Measurements from ENCODE around the gene ABCC12. TPM values are rescaled to one million over a fixed set of nuclear protein-coding genes. Genes with fewer than 3 reads are reported as not detected.
A peak's percentile ranks its signal among the peaks of the same experiment; 100 is the strongest.

ABCC12 gene
- total RNA-seq, 2 donors from 2014 or later, result not detected

DNA sequence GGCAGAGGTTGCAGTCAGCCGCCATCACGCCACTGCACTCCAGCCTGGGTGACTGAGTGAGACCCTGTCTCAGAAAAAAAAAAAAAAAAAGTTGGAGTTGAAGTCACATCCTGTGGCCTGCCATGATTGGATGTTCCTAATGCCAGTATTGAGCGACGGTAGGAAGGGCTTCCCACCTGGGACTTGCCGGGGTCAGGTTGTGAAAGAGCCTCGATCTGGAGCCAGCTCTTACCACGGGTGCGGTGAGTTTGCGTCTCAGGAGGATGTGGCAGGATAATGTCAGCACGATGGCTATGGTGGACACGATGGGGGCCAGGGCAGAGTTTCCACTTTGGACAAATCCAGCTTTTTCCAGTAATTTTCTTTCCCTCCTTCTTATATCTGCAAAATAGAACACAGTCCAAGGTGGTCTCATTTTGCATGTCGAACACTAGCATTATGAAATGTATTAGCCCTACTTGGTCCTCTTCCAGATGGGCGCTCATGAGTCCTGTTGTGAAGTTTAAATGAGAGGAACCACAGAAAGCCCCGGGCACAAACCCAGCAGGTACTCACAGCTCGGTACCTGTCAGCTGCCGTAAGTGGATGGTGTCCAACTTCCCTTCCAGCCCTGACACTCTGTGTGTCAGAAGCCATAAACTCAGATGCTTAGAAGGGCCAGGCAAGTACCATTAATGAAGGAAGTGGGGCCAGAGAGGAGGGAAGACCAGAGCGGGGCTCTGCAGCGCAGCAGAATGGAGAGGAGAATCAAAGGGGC, 22.2 kb downstream of the ABCC12 start:
- Mint-ChIP-seq H3K27ac (no peak overlapping the region), H3K9me3 (no peaks in the 10 kb centered on the region), H3K4me3 (no peak overlapping the region), H3K4me1 (ENCODE audit: low read depth in 2 of 2) (no peaks in the 10 kb centered on the region), H3K36me3 (no peaks in the 10 kb centered on the region), H3K27me3 (peaks cover 8 to 13% of the 10 kb centered on the region in 2 donors)
- DNase-seq (ENCODE audit: low spot score), result no peak
- ATAC-seq, result peak; percentile 14 to 16

- Mint-ChIP-seq H3K9me3 (no peaks in the 10 kb centered on the region), H3K27me3 (peaks cover 8 to 13% of the 10 kb centered on the region in 2 donors), H3K4me3 (no peak overlapping the region), H3K36me3 (no peaks in the 10 kb centered on the region), H3K27ac (no peak overlapping the region), H3K4me1 (ENCODE audit: low read depth in 2 of 2) (no peaks in the 10 kb centered on the region)
- no peak for ATAC-seq
- no peak for DNase-seq (ENCODE audit: low spot score)
These were observed 23.1 kb downstream of the ABCC12 start for GRCh38 chr16:48132696-48133095.

DNA sequence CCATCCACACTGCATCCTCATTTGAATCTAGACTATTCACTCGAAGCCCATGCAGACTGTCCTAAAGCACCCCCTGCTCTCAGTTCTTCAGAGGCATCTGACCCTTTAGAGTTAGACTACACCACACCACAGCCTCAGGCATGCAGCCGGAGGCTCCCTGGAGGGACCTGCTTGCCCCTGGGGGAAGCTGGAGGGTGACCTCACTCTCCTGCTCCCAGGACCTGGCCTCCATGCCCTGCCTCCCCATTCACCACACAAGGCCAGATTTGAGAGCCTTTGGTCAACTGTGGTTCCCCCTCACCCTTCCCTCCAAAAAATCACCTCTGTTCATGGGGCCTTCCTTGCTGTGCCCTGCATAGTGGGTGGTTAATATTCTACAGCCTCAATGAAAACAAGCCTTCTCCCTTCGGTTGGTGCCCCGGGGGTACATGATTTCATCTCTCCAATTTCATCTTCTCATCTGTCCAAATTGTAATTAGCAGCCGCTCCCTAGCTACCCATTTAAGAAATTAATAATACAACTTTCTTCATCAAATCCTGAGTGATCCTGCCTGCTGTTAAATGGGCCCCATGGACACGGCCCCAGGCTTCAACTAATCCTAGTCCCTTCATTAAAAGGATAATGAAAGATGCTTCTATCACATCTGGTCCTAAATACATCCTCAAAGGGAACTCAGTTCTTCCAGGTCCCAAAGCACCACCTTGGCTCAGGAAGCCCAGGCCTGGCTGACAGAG, 24.4 kb downstream of the ABCC12 start:
- no peak for DNase-seq (ENCODE audit: low spot score)
- Mint-ChIP-seq H3K27ac (no peak overlapping the region), H3K4me3 (no peak overlapping the region), H3K27me3 (peaks cover 6 to 11% of the 10 kb centered on the region in 2 donors), H3K4me1 (ENCODE audit: low read depth in 2 of 2) (no peaks in the 10 kb centered on the region), H3K36me3 (no peaks in the 10 kb centered on the region), H3K9me3 (no peaks in the 10 kb centered on the region)
- ATAC-seq, result no peak

GRCh38 chr16:48129926-48130325, 25.9 kb downstream of the ABCC12 start:
- peaks cover 7% of the 10 kb centered on the region in 2 donors for H3K27me3 Mint-ChIP-seq
- ATAC-seq, result no peak
- no peak overlapping the region for H3K4me3 Mint-ChIP-seq
- H3K36me3 Mint-ChIP-seq, result no peaks in the 10 kb centered on the region
- H3K9me3 Mint-ChIP-seq, result no peaks in the 10 kb centered on the region
- no peaks in the 10 kb centered on the region for H3K4me1 Mint-ChIP-seq (ENCODE audit: low read depth in 2 of 2)
- no peak overlapping the region for H3K27ac Mint-ChIP-seq
- no peak for DNase-seq (ENCODE audit: low spot score)

DNA sequence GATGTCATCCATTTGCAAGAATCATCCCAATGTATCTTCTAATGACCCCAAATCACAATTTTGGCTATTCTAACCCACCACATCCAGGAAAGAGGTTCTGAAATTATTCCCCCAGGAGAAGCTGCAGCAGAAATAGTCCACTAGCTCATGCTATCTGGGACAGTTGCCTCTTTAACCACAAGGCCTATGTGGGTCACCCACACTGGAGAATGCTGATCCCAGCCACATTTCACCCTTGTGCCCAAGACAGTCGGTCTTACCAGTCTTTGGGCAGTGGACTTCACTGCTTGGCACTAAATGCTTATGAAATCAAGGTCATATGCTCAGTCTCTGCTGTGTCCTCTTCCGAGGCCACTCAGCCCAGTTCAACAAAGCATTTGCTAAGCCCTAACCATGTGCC, 27.0 kb downstream of the ABCC12 start:
- H3K36me3 Mint-ChIP-seq, result no peaks in the 10 kb centered on the region

GRCh38 chr16:48126801-48127644, 28.8 kb downstream of the ABCC12 start:
- Mint-ChIP-seq H3K27me3 (peaks cover 10 to 13% of the 10 kb centered on the region in 2 donors), H3K4me1 (ENCODE audit: low read depth in 2 of 2) (no peaks in the 10 kb centered on the region), H3K27ac (no peak overlapping the region), H3K36me3 (no peaks in the 10 kb centered on the region), H3K9me3 (no peaks in the 10 kb centered on the region), H3K4me3 (no peak overlapping the region)
- DNase-seq (ENCODE audit: low spot score), result no peak
- no peak for ATAC-seq

More for the DNA sequence above, 27.0 kb downstream of the ABCC12 start:
- Mint-ChIP-seq H3K9me3 (no peaks in the 10 kb centered on the region), H3K4me3 (no peak overlapping the region), H3K4me1 (ENCODE audit: low read depth in 2 of 2) (no peaks in the 10 kb centered on the region), H3K27me3 (peaks cover 10 to 13% of the 10 kb centered on the region in 2 donors), H3K27ac (no peak overlapping the region)
- no peak for DNase-seq (ENCODE audit: low spot score)
- ATAC-seq, result no peak

DNA sequence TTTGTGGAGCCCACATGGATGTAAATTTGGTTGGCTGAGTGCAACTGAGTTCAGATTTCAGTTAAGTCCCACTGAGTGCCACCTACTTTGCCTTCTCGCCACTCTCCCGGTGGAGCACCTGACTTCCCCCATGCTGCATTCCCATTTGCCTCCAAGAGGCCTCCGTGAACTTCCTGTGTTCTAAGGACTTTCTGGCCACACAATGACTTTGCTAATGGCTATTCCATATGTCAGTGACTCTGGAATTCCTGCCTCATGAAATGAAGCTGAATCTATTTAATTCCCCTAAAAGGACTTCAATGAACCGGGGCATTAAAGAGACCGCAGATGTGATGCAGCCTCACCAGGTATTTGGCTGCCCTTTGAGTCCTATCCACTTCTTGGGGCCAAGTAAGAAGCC, 29.9 kb downstream of the ABCC12 start:
- Mint-ChIP-seq H3K36me3 (no peaks in the 10 kb centered on the region), H3K4me1 (ENCODE audit: low read depth in 2 of 2) (no peaks in the 10 kb centered on the region)

DNA sequence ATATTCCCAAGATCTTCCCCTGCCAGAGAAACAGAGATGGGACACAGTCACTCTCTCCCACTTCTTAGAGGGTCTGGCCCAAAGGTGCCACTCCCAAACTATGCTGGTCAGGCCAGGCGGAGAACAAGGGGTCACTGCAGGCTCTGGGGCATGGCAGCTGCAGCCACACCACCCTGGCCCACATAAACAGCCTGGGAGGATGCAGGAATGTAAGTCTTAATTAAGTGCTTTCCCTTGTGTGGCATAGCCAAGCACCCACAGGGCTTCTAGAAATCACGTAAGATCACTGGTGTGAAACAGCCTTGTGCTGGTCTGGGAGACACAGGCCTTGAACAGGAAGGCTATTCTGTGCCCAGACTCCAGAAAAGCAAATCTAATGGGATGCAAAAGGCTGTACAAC, 31.5 kb downstream of the ABCC12 start:
- H3K27ac Mint-ChIP-seq, result no peak overlapping the region

More for the DNA sequence above, 29.9 kb downstream of the ABCC12 start:
- DNase-seq (ENCODE audit: low spot score), result no peak
- H3K27ac Mint-ChIP-seq, result no peak overlapping the region
- H3K27me3 Mint-ChIP-seq, result peaks cover 7 to 13% of the 10 kb centered on the region in 2 donors
- H3K4me3 Mint-ChIP-seq, result no peak overlapping the region
- no peak for ATAC-seq
- H3K9me3 Mint-ChIP-seq, result no peaks in the 10 kb centered on the region

GRCh38 chr16:48123104-48123788, 32.5 kb downstream of the ABCC12 start:
- DNase-seq (ENCODE audit: low spot score) (no peak), ATAC-seq (peak; percentile 47 to 85)
- no peak overlapping the region for H3K4me3 Mint-ChIP-seq
- no peaks in the 10 kb centered on the region for H3K4me1 Mint-ChIP-seq (ENCODE audit: low read depth in 2 of 2)
- no peaks in the 10 kb centered on the region for H3K36me3 Mint-ChIP-seq
- no peaks in the 10 kb centered on the region for H3K9me3 Mint-ChIP-seq
- H3K27me3 Mint-ChIP-seq, result peaks cover 7 to 13% of the 10 kb centered on the region in 2 donors
- H3K27ac Mint-ChIP-seq, result no peak overlapping the region

More for the DNA sequence above, 31.5 kb downstream of the ABCC12 start:
- H3K4me3 Mint-ChIP-seq, result no peak overlapping the region
- H3K4me1 Mint-ChIP-seq (ENCODE audit: low read depth in 2 of 2), result no peaks in the 10 kb centered on the region
- H3K9me3 Mint-ChIP-seq, result no peaks in the 10 kb centered on the region
- ATAC-seq, result no peak
- peaks cover 4 to 12% of the 10 kb centered on the region in 2 donors for H3K27me3 Mint-ChIP-seq
- no peak for DNase-seq (ENCODE audit: low spot score)
- no peaks in the 10 kb centered on the region for H3K36me3 Mint-ChIP-seq

DNA sequence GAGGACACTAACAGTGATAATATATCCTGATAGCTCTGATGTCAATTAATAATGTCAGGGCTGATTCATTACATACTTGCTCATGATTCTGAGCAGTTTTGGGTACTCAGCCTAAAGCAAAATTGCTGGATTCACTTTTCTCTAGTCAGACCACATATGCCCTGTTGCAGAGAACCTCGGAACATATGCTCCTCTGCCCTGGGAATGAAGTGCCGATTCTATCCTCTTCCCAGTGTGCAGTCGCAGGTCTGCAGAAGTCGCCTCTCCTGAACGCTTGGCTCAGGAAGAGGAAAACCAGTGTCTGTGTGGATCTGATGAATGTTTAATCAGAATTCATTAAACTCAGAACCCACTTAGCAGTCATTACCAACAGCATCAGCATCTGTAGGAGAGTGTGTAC, 34.5 kb downstream of the ABCC12 start:
- Mint-ChIP-seq H3K27me3 (peaks cover 9 to 13% of the 10 kb centered on the region in 2 donors), H3K4me3 (no peak overlapping the region), H3K4me1 (ENCODE audit: low read depth in 2 of 2) (no peaks in the 10 kb centered on the region), H3K27ac (no peak overlapping the region), H3K9me3 (no peaks in the 10 kb centered on the region), H3K36me3 (no peaks in the 10 kb centered on the region)
- no peak for DNase-seq (ENCODE audit: low spot score)
- ATAC-seq, result no peak

DNA sequence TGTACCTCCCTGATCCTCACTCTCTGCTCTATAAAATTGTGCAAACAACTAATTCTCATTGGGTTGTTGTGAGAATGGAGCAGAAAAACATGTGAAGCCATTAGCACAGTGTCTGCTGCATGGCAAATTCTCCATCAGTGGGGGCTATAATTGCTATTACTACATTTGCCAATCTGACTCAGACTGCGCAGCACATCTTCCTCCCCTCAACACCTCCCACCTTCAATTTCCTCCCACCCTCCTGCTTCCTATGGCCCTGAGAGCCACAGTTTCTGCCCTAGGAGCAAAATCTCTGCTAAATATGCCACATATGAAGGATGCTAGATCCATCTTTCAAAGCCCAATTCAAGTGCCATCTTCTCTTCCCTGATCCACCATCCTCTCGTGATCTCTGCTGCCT, 37.0 kb downstream of the ABCC12 start:
- DNase-seq (ENCODE audit: low spot score), result no peak
- H3K9me3 Mint-ChIP-seq, result no peaks in the 10 kb centered on the region

DNA sequence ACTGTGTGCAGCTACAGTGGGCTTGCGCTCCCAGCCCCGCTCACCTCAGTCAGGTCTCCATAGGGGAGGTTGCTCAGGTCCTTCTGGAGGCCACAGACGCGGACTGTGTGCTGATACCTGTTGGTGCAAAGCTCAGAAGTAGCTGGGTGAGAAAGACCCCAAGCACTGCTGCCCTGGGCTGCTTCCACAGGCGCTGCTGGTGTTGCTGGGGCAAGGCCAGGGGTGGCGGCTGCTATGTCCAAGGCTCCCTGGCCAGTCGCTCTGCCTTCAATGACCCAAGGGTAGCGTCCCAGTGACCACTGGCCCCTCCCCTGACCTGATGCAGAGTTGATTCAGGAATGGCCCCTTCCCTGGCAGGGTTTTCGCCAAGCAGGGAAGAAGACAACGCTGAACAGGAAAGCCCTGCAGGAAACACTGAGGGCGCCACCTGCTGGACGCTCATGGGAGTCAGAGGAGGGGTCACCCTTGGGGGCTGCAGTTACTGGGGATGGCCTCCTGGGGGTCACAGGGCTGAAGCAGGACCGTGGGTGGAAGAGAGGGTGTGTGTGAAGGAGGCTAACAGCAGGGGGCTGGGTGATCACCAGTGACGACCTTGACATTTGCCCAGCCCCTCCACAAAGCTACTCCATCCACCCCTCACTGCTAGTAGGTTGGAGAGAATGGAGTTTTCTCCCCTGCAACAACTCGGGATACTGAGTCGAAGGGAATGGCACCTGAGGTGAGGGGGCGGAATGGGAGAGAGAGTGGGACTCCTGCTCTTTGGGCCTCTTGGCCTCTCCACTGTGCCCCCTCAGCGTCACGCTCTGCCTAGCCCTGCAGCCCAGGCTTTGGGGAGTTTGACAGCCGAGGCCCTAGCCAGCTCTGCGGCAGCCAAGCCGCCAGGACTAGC, 38.3 kb downstream of the ABCC12 start:
- no peak overlapping the region for H3K4me3 Mint-ChIP-seq
- no peaks in the 10 kb centered on the region for H3K36me3 Mint-ChIP-seq
- ATAC-seq, result peak in 1 of 2 donors; percentile 63
- no peaks in the 10 kb centered on the region for H3K4me1 Mint-ChIP-seq (ENCODE audit: low read depth in 2 of 2)
- no peaks in the 10 kb centered on the region for H3K9me3 Mint-ChIP-seq
- peaks cover 6 to 11% of the 10 kb centered on the region in 2 donors for H3K27me3 Mint-ChIP-seq
- H3K27ac Mint-ChIP-seq, result no peak overlapping the region
- peak; percentile 63 for DNase-seq (ENCODE audit: low spot score)

More for the DNA sequence above, 37.0 kb downstream of the ABCC12 start:
- Mint-ChIP-seq H3K27ac (no peak overlapping the region), H3K36me3 (no peaks in the 10 kb centered on the region), H3K4me3 (no peak overlapping the region), H3K4me1 (ENCODE audit: low read depth in 2 of 2) (no peaks in the 10 kb centered on the region), H3K27me3 (peaks cover 6 to 11% of the 10 kb centered on the region in 2 donors)
- no peak for ATAC-seq
